MG63 (cell line): ENCODE measurements around the gene SRC. TPM values are rescaled to one million over a fixed set of nuclear protein-coding genes. Genes with fewer than 3 reads are reported as not detected.

ENCODE experiments used
- DNase-seq: peaks from one replicate; pipeline ENCODE4 v3.0.0-alpha.2; 2020
- H3K27me3 ChIP-seq: fragments of 250-450 bp; sonication (Bioruptor Pico); 2 replicates; pipeline ENCODE4 v1.5.1; 2020; ENCODE audit warnings: mild to moderate bottlenecking, moderate library complexity
- H3K36me3 ChIP-seq: fragments of 250-450 bp; sonication (Bioruptor Pico); 2 replicates; pipeline ENCODE4 v1.5.1; 2020; ENCODE audit warnings: mild to moderate bottlenecking, moderate library complexity
- H3K4me3 ChIP-seq: fragments of 250-450 bp; sonication (Bioruptor Pico); 2 replicates; pipeline ENCODE4 v1.5.1; 2020; ENCODE audit warnings: mild to moderate bottlenecking, moderate library complexity
- H3K9me3 ChIP-seq: fragments of 250-450 bp; sonication (Bioruptor Pico); 2 replicates; pipeline ENCODE4 v1.5.1; 2020; ENCODE audit warnings: mild to moderate bottlenecking, moderate library complexity
- total RNA-seq: library from RNA; depleted of rRNA; stranded (reverse); fragments of >200 nt; shearing (Covaris generic); gene quantifications from 2 replicates; pipeline ENCODE4 v1.2.3, GENCODE V29; 2014; ENCODE audit warnings: low replicate concordance

The SRC gene
- total RNA-seq, 1 experiment from 2014 or later: 33.0 TPM

- Histone ChIP-seq H3K9me3 (no peaks in the 10 kb centered on the region), H3K4me3 (no peak overlapping the region), H3K27me3 (peaks cover 5% of the 10 kb centered on the region; the same call in 1 of the 2 replicates), H3K36me3 (no peaks in the 10 kb centered on the region)
- no peak for DNase-seq
Observed at GRCh38 chr20:37415118-37416085, 69.5 kb downstream of the SRC start.

- peaks cover 6% of the 10 kb centered on the region; the same call in 1 of the 2 replicates for H3K27me3 ChIP-seq
- no peak for DNase-seq
- H3K4me3 ChIP-seq: no peak overlapping the region
- H3K36me3 ChIP-seq: no peaks in the 10 kb centered on the region
- no peaks in the 10 kb centered on the region for H3K9me3 ChIP-seq
Observed at GRCh38 chr20:37416100-37416847, 70.3 kb downstream of the SRC start.

GRCh38 chr20:37416848-37417616 is 71.1 kb downstream of the SRC start:
- Histone ChIP-seq H3K36me3 (no peaks in the 10 kb centered on the region), H3K4me3 (no peak overlapping the region), H3K9me3 (no peaks in the 10 kb centered on the region), H3K27me3 (peaks cover 14% of the 10 kb centered on the region)
- no peak for DNase-seq

- Histone ChIP-seq H3K36me3 (no peaks in the 10 kb centered on the region), H3K4me3 (no peak overlapping the region), H3K9me3 (no peaks in the 10 kb centered on the region), H3K27me3 (peaks cover 21% of the 10 kb centered on the region)
- no peak for DNase-seq
Observed at GRCh38 chr20:37417617-37418467, 71.9 kb downstream of the SRC start.

- no peak for DNase-seq
- H3K36me3 ChIP-seq: no peaks in the 10 kb centered on the region
- H3K9me3 ChIP-seq: no peaks in the 10 kb centered on the region
- H3K4me3 ChIP-seq: no peak overlapping the region
- H3K27me3 ChIP-seq: peaks cover 29% of the 10 kb centered on the region
Observed at GRCh38 chr20:37418591-37419109, 72.7 kb downstream of the SRC start.

GRCh38 chr20:37419307-37419706 is 73.4 kb downstream of the SRC start:
- Histone ChIP-seq H3K4me3 (no peak overlapping the region), H3K27me3 (peaks cover 35% of the 10 kb centered on the region), H3K9me3 (no peaks in the 10 kb centered on the region), H3K36me3 (no peaks in the 10 kb centered on the region)
- no peak for DNase-seq

- peaks cover 42% of the 10 kb centered on the region for H3K27me3 ChIP-seq
- no peak overlapping the region for H3K4me3 ChIP-seq
- no peak for DNase-seq
- H3K36me3 ChIP-seq: no peaks in the 10 kb centered on the region
- H3K9me3 ChIP-seq: no peaks in the 10 kb centered on the region
Observed at GRCh38 chr20:37419774-37420542, 74.0 kb downstream of the SRC start.

GRCh38 chr20:37420610-37421009 is 74.7 kb downstream of the SRC start:
- DNase-seq: no peak
- no peaks in the 10 kb centered on the region for H3K9me3 ChIP-seq
- no peak overlapping the region for H3K4me3 ChIP-seq
- no peaks in the 10 kb centered on the region for H3K36me3 ChIP-seq
- peaks cover 48% of the 10 kb centered on the region for H3K27me3 ChIP-seq

- Histone ChIP-seq H3K9me3 (no peaks in the 10 kb centered on the region), H3K36me3 (no peaks in the 10 kb centered on the region), H3K4me3 (no peak overlapping the region), H3K27me3 (peaks cover 55% of the 10 kb centered on the region)
- no peak for DNase-seq
Observed at GRCh38 chr20:37421060-37421905, 75.3 kb downstream of the SRC start.

GRCh38 chr20:37421988-37422387 is 76.0 kb downstream of the SRC start:
- H3K9me3 ChIP-seq: no peaks in the 10 kb centered on the region
- H3K36me3 ChIP-seq: no peaks in the 10 kb centered on the region
- no peak overlapping the region for H3K4me3 ChIP-seq
- DNase-seq: no peak
- peaks cover 62% of the 10 kb centered on the region for H3K27me3 ChIP-seq

- no peak overlapping the region for H3K4me3 ChIP-seq
- no peaks in the 10 kb centered on the region for H3K9me3 ChIP-seq
- no peaks in the 10 kb centered on the region for H3K36me3 ChIP-seq
- no peak for DNase-seq
- H3K27me3 ChIP-seq: peaks cover 67% of the 10 kb centered on the region
Observed at GRCh38 chr20:37422791-37423286, 76.9 kb downstream of the SRC start.

GRCh38 chr20:37423545-37423944 is 77.6 kb downstream of the SRC start:
- Histone ChIP-seq H3K36me3 (no peaks in the 10 kb centered on the region), H3K4me3 (no peak overlapping the region), H3K27me3 (peaks cover 70% of the 10 kb centered on the region), H3K9me3 (no peaks in the 10 kb centered on the region)
- DNase-seq: no peak

GRCh38 chr20:37424062-37424851 is 78.3 kb downstream of the SRC start:
- Histone ChIP-seq H3K9me3 (no peaks in the 10 kb centered on the region), H3K27me3 (peaks cover 74% of the 10 kb centered on the region), H3K4me3 (no peak overlapping the region), H3K36me3 (no peaks in the 10 kb centered on the region)
- no peak for DNase-seq
